NCI-H2107 treated with DMSO at 0.1 percent for 48 hours (cell line): ENCODE data around the gene TENT4A.

ENCODE experiments used
- DNase-seq: peaks from one replicate; lab custom pipeline; 2025; ENCODE audit not compliant: unreplicated experiment; lab: John Stamatoyannopoulos, UW

TENT4A gene

DNA sequence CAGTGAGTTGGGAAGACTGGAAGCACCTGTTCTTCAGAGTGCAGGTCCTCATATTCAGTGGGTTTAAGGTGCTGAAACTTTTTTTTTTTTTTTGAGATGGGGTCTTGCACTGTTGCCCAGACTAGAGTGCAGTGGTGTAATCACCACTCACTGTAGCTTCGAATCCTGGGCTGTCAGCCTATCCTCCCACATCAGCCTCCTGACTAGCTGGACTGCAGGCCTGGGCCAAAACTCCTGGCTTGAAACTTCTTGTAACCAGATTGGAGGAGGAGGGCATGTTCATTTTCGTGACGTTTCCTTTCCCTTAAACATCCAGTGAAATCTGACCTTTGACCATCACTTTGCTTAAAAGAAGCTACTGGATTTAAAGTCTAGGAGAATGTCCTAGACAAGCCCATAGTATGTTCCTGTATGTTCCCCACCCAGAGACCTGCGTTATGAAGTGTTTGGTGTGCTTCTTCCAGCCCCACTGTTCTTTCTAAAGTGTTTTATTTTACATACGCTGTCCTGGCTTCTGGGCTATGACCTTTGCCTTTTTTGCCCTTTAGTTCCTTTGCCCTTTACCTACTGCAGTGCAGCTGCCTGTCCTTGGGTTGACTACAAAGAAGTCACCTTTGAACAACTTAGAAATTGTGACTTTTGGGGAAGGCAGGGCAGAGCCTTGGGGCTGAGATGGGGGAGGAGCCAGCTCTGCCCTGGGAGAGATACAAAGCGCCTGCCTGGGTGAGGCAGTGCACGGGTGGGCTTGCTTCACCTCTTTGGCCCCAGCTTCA lies 18.4 kb downstream of the TENT4A start:
- DNase-seq: no peak

DNA sequence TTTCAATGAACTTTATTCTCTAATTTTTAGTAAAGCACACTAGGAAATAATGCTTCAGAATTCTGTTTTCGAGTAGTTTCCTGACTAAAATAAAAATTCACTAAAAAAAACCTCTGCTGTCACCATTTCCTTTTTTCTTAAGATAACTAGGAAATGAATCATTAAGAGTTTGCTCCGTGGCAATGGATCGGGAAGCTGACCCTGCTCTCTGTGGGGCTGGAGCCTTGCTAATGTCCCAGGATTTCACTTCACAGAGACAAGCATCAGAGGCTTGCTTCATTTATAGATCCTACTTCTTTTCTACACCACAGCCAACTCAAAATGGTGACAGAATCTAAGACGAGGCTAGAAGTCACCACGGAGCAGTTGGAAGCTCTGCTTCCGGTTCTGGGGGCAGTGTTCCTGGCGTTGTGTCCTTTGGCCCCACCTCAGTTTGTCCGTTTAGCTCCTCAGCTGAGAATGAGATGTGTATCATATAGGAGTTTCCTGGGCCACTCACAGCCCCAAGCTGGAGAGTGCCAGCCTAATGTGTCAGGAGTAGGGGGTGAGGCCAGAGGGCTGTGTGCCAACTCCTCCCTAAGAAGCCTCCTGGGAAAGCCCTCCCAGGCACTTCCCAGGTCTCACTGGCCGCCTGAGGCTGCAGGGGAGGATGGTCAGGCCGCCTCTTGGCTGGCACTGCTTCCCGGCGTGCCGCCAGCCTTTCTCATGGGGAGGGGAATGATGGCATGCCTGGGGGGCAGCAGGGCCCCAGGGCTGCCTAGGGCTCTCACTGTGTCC lies 19.6 kb downstream of the TENT4A start:
- no peak for DNase-seq

DNA sequence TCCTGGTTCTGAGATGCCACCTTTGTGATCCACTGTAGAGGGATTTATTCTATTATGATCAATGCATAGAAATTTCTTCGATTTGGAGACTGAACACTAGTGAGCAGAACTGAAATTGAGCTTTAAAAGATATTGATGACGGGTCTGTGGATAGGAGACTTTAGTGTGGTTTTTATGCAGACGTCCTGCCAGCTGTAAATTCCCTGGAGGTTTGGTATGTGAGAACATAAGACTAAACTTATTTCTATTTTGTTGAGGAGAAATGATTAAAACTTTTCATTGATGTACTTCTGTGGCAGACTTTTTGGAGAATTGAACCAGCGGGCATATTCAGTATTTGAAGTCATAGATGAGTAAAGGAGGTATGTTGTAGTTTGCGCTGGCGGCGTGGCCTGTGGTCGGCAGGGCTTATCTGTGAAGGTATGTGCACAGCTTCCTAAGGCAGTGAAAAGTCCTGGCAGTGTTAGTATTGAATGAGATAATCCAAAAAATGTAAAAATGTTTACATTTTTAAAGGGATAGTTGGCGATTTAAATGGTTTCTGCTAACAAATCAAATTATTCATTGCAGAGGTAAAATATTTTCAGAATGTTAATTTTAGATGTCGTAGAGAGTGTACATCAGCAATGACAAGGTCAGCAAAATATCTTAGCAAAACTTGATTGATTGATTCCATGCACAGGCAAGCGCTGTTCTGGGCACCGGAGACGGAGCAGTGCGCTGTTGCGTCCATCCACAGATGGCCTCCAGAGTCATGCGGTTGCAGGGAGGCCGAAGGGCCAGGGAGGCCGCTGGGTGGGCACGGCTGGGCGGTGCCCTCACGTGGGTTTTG lies 20.4 kb downstream of the TENT4A start:
- no peak for DNase-seq

DNA sequence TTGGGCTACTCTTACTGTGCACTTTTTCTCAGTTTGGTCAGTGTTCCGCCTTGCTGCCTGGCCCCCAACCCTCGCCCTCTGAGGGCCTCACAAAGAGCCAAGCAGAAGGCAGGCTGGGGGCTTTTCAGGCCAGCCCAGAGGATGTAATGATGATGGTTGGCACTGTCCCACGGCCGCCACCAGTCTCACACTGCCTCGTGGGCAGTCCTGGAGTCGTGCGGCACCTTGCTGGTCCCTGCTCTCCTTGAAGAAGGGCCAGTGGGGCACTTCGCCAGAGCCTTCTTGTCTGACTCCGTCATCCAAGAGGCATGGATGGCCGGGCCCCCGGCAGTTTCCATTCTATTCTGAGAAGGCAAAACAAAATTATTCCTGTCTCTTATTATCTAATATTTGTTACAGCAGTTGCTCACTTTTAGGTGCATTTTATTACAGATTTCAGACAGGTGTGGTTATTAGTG lies 21.0 kb downstream of the TENT4A start:
- no peak for DNase-seq

GRCh38 chr5:6734781-6735180 lies 21.5 kb downstream of the TENT4A start:
- no peak for DNase-seq

DNA sequence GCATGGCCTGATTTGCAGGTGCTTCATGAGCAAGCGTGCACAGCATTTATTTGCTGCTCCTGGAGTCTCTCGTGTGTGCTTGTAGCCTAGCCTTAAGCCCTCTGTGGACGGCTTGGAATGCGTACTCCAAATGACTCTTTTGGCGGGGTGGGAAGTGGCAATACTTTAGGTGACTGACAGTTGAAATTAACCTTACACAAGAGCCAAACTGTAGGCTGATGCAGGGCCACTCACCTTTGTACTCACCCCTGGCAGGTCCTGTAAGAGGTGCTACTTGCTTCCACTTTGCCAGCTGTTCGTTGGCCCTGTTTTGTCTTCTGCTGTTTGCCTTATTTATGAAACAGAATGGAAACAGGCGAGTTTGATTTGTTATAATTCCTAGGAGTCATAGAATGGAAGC lies 22.9 kb downstream of the TENT4A start:
- peak; percentile 48 for DNase-seq

DNA sequence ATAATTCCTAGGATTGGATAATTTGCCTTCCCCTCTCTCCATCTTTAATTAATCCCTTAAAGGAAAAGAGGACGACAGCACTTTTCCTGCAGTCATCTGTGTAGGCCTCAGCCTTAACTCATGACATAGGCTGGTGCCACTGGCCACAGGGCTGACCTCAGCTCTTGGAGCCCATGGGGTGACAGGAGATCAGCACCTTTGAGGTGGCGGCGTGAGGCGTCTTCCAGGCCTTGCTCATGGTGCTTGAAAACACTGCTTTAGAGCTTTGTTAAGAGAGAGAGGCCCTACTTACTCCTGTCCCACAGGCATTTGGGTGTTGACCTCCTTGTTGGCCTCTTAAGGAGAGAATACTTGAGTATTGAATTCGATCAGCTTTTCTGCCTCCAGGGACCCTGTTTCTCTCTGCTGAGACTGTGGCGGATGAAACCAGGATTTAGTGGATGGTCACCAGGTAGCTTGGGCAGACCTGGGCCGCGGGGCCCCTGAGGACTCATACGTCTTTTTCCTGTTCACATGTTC lies 23.4 kb downstream of the TENT4A start:
- no peak for DNase-seq

GRCh38 chr5:6737043-6737941 lies 24.1 kb downstream of the TENT4A start:
- DNase-seq: no peak

- DNase-seq: no peak
Observed at GRCh38 chr5:6739603-6740002, 26.4 kb downstream of the TENT4A start.

- DNase-seq: no peak
Observed at GRCh38 chr5:6740586-6741150, 27.4 kb downstream of the TENT4A start.

GRCh38 chr5:6742081-6742758 lies 29.0 kb downstream of the TENT4A start:
- DNase-seq: no peak

- no peak for DNase-seq
Observed at GRCh38 chr5:6743161-6743560, 29.9 kb downstream of the TENT4A start.

DNA sequence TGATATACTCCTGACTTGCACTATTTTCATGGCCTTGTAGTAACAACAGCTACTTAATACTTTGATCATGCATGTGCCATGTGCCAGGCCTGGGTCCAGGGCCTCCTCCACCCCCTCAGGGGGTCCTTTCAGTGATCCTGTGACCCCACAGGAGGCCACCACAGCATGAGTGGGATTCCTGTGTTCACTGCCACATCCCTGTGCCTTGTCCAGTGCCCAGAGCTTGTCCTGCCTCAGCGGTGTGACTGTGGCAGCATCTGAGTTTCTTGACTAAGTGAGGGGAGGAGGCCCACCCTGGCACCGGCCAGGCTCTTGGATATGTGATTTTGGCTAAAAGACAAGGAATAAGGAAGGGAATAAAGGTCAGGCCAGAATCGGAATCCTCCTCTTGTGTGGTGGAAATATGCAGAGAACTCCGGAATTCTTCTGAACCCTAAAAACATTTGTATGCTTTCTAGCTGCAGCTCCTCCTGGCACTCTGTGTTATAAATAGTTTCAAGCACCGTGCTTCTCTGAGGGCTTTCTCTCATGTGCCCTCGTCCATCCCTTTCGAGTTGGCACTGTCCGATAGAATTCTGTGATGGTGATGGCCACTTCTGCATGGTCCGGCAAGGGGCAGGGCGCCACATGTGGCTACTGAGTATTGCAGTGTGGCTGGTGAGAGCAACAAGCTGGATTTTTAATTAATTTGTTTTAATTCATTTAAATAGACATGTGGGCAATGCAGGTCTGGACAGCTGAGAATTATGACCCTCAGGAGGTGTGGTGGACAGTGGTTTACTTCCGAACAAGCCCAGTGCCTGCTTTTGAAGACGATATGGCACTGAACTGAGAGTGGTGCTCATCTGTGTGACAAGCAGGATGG lies 31.8 kb downstream of the TENT4A start:
- DNase-seq: no peak

DNA sequence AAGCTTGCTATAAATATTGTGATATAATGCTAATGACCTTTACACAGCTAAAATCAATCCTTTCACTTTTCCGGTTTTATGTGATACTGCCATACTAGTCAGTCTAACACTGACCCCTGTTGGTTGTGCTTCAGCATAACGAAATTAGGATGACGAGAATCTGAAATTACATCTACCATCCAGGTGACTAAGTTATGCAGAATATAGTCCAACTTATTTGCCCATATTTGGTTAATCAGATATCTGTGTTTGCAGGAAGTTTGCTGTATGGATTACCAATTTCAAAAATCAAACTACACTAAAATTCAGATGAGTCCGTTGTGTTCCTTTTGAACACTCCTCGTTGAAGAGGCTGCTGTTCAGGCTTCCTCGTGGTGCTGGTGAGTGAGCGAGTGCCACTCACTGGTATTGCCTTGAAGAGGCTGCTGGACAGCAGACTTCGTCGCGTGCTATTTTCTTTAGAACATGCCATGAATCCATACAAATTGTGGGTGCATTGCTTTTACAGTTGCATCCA lies 32.5 kb downstream of the TENT4A start:
- DNase-seq: peak; percentile 68

- DNase-seq: no peak
Observed at GRCh38 chr5:6746244-6746643, 33.0 kb downstream of the TENT4A start.

- no peak for DNase-seq
Observed at GRCh38 chr5:6747103-6747502, 33.9 kb downstream of the TENT4A start.

DNA sequence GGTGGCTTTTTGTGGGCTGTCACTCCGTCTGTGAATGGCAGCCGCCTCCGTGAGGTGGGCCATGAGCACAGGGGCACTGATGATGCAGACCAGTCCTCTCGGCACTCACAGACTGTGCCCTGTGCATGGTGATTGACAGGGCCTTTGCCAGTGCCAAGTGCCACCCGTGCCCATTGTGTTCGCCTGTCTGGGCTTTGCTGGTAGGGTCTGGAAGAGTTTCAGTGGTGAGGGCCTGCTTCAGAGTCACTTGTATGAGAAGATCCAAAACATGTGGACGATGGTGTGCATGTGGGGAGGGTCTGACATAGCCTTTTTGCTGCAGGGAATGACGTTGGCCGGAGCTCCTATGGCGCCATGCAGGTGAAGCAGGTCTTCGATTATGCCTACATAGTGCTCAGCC lies 34.9 kb downstream of the TENT4A start:
- no peak for DNase-seq

- no peak for DNase-seq
Observed at GRCh38 chr5:6749026-6749716, 35.9 kb downstream of the TENT4A start.
